OCI-LY3 (cell line): Measurements from ENCODE around the gene RNF128.

ENCODE experiments used
- H2AFZ ChIP-seq: fragments of 200-600, 300-600 bp; shearing (Covaris generic); 2 replicates; pipeline ENCODE4 v1.6.0; 2014; ENCODE audit warnings: antibody characterized with exemption, low read depth, low read length
- H3K27ac ChIP-seq: fragments of 200-600, 300-600 bp; sonication (generic); 2 replicates; pipeline ENCODE4 v1.5.1; 2014; ENCODE audit warnings: mild to moderate bottlenecking, low read length, moderate library complexity, mixed read lengths
- H3K27me3 ChIP-seq: fragments of 200-600, 300-600 bp; sonication (generic); 2 replicates; pipeline ENCODE4 v1.6.1; 2014; ENCODE audit warnings: low read depth, low read length, mixed read lengths
- H3K36me3 ChIP-seq: fragments of 200-600, 300-600 bp; sonication (generic); replicated peaks from 2 replicates; pipeline ENCODE3; 2014; ENCODE audit warnings: low read depth, low read length, mixed read lengths
- H3K4me1 ChIP-seq: fragments of 300-600, 200-600 bp; sonication (generic); 2 replicates; pipeline ENCODE4 v1.6.1; 2014; ENCODE audit warnings: low read length, mixed read lengths
- H3K4me2 ChIP-seq: fragments of 200-600, 300-600 bp; sonication (generic); 2 replicates; pipeline ENCODE4 v1.6.1; 2014; ENCODE audit warnings: low read length, mixed read lengths
- H3K4me3 ChIP-seq: fragments of 300-600, 200-600 bp; sonication (generic); 2 replicates; pipeline ENCODE4 v1.5.1; 2014; ENCODE audit warnings: antibody characterized with exemption, mild to moderate bottlenecking, low read length, moderate library complexity
- H3K79me2 ChIP-seq: fragments of 300-600, 200-600 bp; shearing (Covaris generic); 2 replicates; pipeline ENCODE4 v1.6.1; 2014; ENCODE audit warnings: mild to moderate bottlenecking, low read length, mixed read lengths
- H3K9ac ChIP-seq: fragments of 300-600, 200-600 bp; shearing (Covaris generic); 2 replicates; pipeline ENCODE4 v1.6.0; 2014; ENCODE audit warnings: mild to moderate bottlenecking, low read length, moderate library complexity
- H3K9me3 ChIP-seq: fragments of 200-600, 300-600 bp; shearing (Covaris generic); 2 replicates; pipeline ENCODE4 v1.6.1; 2014; ENCODE audit warnings: low read length, mixed read lengths; ENCODE audit not compliant: insufficient read depth
- H4K20me1 ChIP-seq: fragments of 200-600, 300-600 bp; sonication (generic); 2 replicates; pipeline ENCODE4 v1.6.1; 2016; ENCODE audit warnings: low read length, mixed read lengths; ENCODE audit not compliant: insufficient read depth
- CTCF ChIP-seq: fragments of 200-600, 300-600 bp; sonication (generic); IDR thresholded peaks from 2 replicates; pipeline ENCODE4 v1.5.1; 2014; ENCODE audit warnings: antibody characterized with exemption, low read length, low read depth
- EZH2phosphoT487 ChIP-seq: fragments of 200-600 bp; shearing (Covaris generic); IDR thresholded peaks from 2 replicates; pipeline ENCODE4 v1.6.1; 2018; ENCODE audit warnings: antibody characterized with exemption, mixed run types, low read depth

RNF128 gene

GRCh38 chrX:106730401-106730800 lies 3.9 kb downstream of the RNF128 start:
- Histone ChIP-seq H3K4me3 (no peak overlapping the region), H3K4me1 (no peaks in the 10 kb centered on the region), H2AFZ (no peak overlapping the region), H3K79me2 (no peaks in the 10 kb centered on the region), H3K4me2 (no peak overlapping the region), H3K27ac (no peak overlapping the region), H3K36me3 (no peaks in the 10 kb centered on the region), H3K27me3 (no peaks in the 10 kb centered on the region), H4K20me1 (no peaks in the 10 kb centered on the region), H3K9me3 (no peaks in the 10 kb centered on the region), H3K9ac (no peak overlapping the region)
- TF ChIP-seq EZH2phosphoT487 = no peak
- no peak for TF ChIP-seq CTCF

- H3K27me3 ChIP-seq = no peaks in the 10 kb centered on the region
- no peaks in the 10 kb centered on the region for H3K9me3 ChIP-seq
- H3K4me2 ChIP-seq = no peak overlapping the region
- no peak overlapping the region for H3K9ac ChIP-seq
- H3K4me1 ChIP-seq = no peaks in the 10 kb centered on the region
- H3K4me3 ChIP-seq = no peak overlapping the region
- H2AFZ ChIP-seq = no peak overlapping the region
- no peak overlapping the region for H3K27ac ChIP-seq
- H4K20me1 ChIP-seq = no peaks in the 10 kb centered on the region
- TF ChIP-seq CTCF (no peak), EZH2phosphoT487 (no peak)
- no peaks in the 10 kb centered on the region for H3K79me2 ChIP-seq
- no peaks in the 10 kb centered on the region for H3K36me3 ChIP-seq
Observed at GRCh38 chrX:106731590-106731989, 5.1 kb downstream of the RNF128 start.

- Histone ChIP-seq H3K4me1 (no peaks in the 10 kb centered on the region), H3K36me3 (no peaks in the 10 kb centered on the region), H2AFZ (no peak overlapping the region), H4K20me1 (no peaks in the 10 kb centered on the region), H3K9me3 (no peaks in the 10 kb centered on the region), H3K27me3 (no peaks in the 10 kb centered on the region), H3K27ac (no peak overlapping the region), H3K4me3 (no peak overlapping the region), H3K9ac (no peak overlapping the region), H3K79me2 (no peaks in the 10 kb centered on the region), H3K4me2 (no peak overlapping the region)
- TF ChIP-seq CTCF (no peak), EZH2phosphoT487 (no peak)
Observed at GRCh38 chrX:106734827-106735226, 8.3 kb downstream of the RNF128 start.

GRCh38 chrX:106740193-106740780 lies 13.8 kb downstream of the RNF128 start:
- H3K4me2 ChIP-seq = no peak overlapping the region
- no peaks in the 10 kb centered on the region for H3K9me3 ChIP-seq
- no peak overlapping the region for H3K27ac ChIP-seq
- H4K20me1 ChIP-seq = no peaks in the 10 kb centered on the region
- no peaks in the 10 kb centered on the region for H3K79me2 ChIP-seq
- TF ChIP-seq CTCF (no peak), EZH2phosphoT487 (no peak)
- H3K9ac ChIP-seq = no peak overlapping the region
- no peaks in the 10 kb centered on the region for H3K4me1 ChIP-seq
- no peak overlapping the region for H2AFZ ChIP-seq
- H3K27me3 ChIP-seq = no peaks in the 10 kb centered on the region
- no peak overlapping the region for H3K4me3 ChIP-seq
- H3K36me3 ChIP-seq = no peaks in the 10 kb centered on the region
